ENCODE measurements around the gene CCL17. TPM values are rescaled to one million over a fixed set of nuclear protein-coding genes. Genes with fewer than 3 reads are reported as not detected.

CCL17 gene
- total and polyA plus RNA-seq, 2 of the 4 experiments (the other 2 are of a cell fraction), result not detected

DNA sequence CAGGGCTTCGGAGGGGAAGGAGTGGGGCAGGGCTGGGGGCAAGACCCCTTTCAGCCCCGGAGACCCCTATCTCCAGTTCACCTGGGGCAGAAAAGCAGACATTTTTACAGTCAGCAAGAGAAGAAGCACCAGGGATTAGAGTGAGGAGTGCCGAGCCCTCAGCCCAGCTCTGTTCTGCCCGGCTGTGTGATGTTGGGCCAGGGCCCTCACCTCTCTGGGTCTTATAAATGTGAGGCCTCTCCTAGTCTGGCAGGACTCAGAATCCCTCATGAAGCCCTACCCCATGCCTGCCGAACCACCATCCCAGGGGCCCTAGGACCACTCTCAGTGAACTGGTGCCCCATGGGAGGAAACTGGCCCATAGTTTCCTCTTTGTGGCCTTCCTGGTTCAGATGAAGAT lies 19.5 kb upstream of the CCL17 start:
- CTCF ChIA-PET, result no interaction called here
- Histone ChIP-seq H3K4me2 (ENCODE audit: low read depth, low read length) (no peak overlapping the region), H3K36me3 (ENCODE audit: control insufficient read depth, insufficient read depth, low read length) (no peaks in the 10 kb centered on the region), H3K4me1 (ENCODE audit: control insufficient read depth, insufficient read depth, low read length) (peaks cover 3% of the 10 kb centered on the region; the same call in 1 of the 2 replicates), H2AK9ac (replicated peaks; ENCODE audit: low read depth, low read length, poor library complexity) (no peak overlapping the region), H4K8ac (ENCODE audit: low read depth in 2 of 2, low read length in 2 of 2) (no peak overlapping the region), H2BK15ac (ENCODE audit: low read depth, low read length) (no peak overlapping the region), H2BK5ac (ENCODE audit: low read depth, low read length, poor library complexity, severe bottlenecking) (no peak overlapping the region), H2BK20ac (ENCODE audit: low read depth, low read length) (no peak overlapping the region), H2AFZ (replicated peaks; ENCODE audit: low read length, poor library complexity) (no peak overlapping the region), H3K23ac (ENCODE audit: low read depth, low read length) (no peak overlapping the region), H3K9me1 (ENCODE audit: insufficient read depth, low read length) (no peaks in the 10 kb centered on the region), H3K27ac (ENCODE audit: insufficient read depth, low read length) (no peak overlapping the region), H4K91ac (ENCODE audit: insufficient read depth, low read depth, low read length) (no peak overlapping the region), H3K27me3 (ENCODE audit: control insufficient read depth, insufficient read depth, low read length) (peaks cover 16% of the 10 kb centered on the region), H3K79me1 (ENCODE audit: low read depth in 1 of 2, low read length in 2 of 2) (no peaks in the 10 kb centered on the region), H3K4me3 (ENCODE audit: insufficient read depth, low read depth, low read length) (no peak overlapping the region), H4K20me1 (ENCODE audit: insufficient read depth, low read length) (no peaks in the 10 kb centered on the region), H2BK120ac (ENCODE audit: low read depth, low read length) (no peak overlapping the region), H3K9ac (ENCODE audit: low read depth, low read length) (no peak overlapping the region), H2AK5ac (ENCODE audit: low read depth, low read length) (no peak overlapping the region), H3K56ac (ENCODE audit: extremely low read depth, insufficient read depth, low read length) (no peak overlapping the region), H3K14ac (replicated peaks; ENCODE audit: low read depth, low read length) (no peak overlapping the region), H3K9me3 (ENCODE audit: control insufficient read depth, insufficient read depth, low read length) (no peaks in the 10 kb centered on the region), H4K5ac (ENCODE audit: low read depth, low read length) (no peak overlapping the region), H3K18ac (ENCODE audit: low read depth, low read length) (no peak overlapping the region), H3K4ac (ENCODE audit: low read depth, low read length) (no peak overlapping the region)
- POLR2A ChIA-PET (ENCODE audit: unreplicated experiment), result no interaction called here
- WGBS, 2 experiments (ENCODE audit: extremely low coverage in 2 of 2, insufficient read length in 1 of 2), result no CpG with 5 or more reads among the region's 5 CpGs
- in situ Hi-C loops (cut with MboI; ENCODE audit: low sequenced_read_pairs) (no loop called here), intact Hi-C loops (cut with micrococcal nuclease) (no loop called here), dilution Hi-C loops (cut with HindIII; ENCODE audit: low sequenced_read_pairs, unreplicated experiment) (no loop called here)
- TF ChIP-seq RFX5 (IDR thresholded peaks at IDR 0.05; ENCODE audit: low read depth, low read length), result no peak
- no peak for TF ChIP-seq MAFK (IDR thresholded peaks at IDR 0.05; ENCODE audit: low read depth, low read length)
- TF ChIP-seq SMC3 (IDR thresholded peaks at IDR 0.05; ENCODE audit: low read depth, low read length), result no peak
- no peak for TF ChIP-seq BHLHE40 (IDR thresholded peaks at IDR 0.05; ENCODE audit: low read depth, low read length)
- TF ChIP-seq POLR2A (IDR thresholded peaks at IDR 0.05; ENCODE audit: low read depth, low read length), result no peak
- no peak for TF ChIP-seq CEBPB (IDR thresholded peaks at IDR 0.05; ENCODE audit: low read depth, low read length)
- TF ChIP-seq RCOR1 (IDR thresholded peaks at IDR 0.05; ENCODE audit: insufficient replicate concordance, low read length), result no peak
- no peak for TF ChIP-seq CTCF (conservative IDR thresholded peaks at IDR 0.05; ENCODE audit: low read depth, low read length)
- TF ChIP-seq, protein P1, sequence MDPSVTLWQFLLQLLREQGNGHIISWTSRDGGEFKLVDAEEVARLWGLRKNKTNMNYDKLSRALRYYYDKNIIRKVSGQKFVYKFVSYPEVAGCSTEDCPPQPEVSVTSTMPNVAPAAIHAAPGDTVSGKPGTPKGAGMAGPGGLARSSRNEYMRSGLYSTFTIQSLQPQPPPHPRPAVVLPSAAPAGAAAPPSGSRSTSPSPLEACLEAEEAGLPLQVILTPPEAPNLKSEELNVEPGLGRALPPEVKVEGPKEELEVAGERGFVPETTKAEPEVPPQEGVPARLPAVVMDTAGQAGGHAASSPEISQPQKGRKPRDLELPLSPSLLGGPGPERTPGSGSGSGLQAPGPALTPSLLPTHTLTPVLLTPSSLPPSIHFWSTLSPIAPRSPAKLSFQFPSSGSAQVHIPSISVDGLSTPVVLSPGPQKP (IDR thresholded peaks at IDR 0.05; ENCODE audit: borderline replicate concordance, low read depth, low read length), result no peak
- TF ChIP-seq MXI1 (IDR thresholded peaks at IDR 0.05; ENCODE audit: borderline replicate concordance, low read depth, low read length), result no peak
- TF ChIP-seq, protein P2, sequence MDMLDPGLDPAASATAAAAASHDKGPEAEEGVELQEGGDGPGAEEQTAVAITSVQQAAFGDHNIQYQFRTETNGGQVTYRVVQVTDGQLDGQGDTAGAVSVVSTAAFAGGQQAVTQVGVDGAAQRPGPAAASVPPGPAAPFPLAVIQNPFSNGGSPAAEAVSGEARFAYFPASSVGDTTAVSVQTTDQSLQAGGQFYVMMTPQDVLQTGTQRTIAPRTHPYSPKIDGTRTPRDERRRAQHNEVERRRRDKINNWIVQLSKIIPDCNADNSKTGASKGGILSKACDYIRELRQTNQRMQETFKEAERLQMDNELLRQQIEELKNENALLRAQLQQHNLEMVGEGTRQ (IDR thresholded peaks at IDR 0.05; ENCODE audit: low read depth, low read length), result no peak
- TF ChIP-seq FOS (IDR thresholded peaks at IDR 0.05; ENCODE audit: low read depth, low read length), result no peak
- no peak for TF ChIP-seq RAD21 (IDR thresholded peaks at IDR 0.05; ENCODE audit: low read length)
- TF ChIP-seq NFE2L2 (IDR thresholded peaks at IDR 0.05; ENCODE audit: low read depth, low read length), result no peak
- TF ChIP-seq CHD1 (IDR thresholded peaks at IDR 0.05; ENCODE audit: low read depth, low read length), result no peak
- TF ChIP-seq MAZ (IDR thresholded peaks at IDR 0.05; ENCODE audit: borderline replicate concordance, low read depth, low read length), result no peak
- ATAC-seq (ENCODE audit: low read depth) (no peak), DNase-seq (no peak)
- no TSS peak for BruUV-seq (replicated peaks)

Data from IMR-90 (cell line).